ENCODE results near the gene MAGEA6. TPM values are rescaled to one million over a fixed set of nuclear protein-coding genes. Genes with fewer than 3 reads are reported as not detected.
A peak's percentile ranks its signal among the peaks of the same experiment; 100 is the strongest.
"Not testable (repeated sequence)": the region's sequence is repeated elsewhere in the genome, so short reads cannot be mapped to it uniquely, and the experiment has no call there.

MAGEA6 gene, protein sequence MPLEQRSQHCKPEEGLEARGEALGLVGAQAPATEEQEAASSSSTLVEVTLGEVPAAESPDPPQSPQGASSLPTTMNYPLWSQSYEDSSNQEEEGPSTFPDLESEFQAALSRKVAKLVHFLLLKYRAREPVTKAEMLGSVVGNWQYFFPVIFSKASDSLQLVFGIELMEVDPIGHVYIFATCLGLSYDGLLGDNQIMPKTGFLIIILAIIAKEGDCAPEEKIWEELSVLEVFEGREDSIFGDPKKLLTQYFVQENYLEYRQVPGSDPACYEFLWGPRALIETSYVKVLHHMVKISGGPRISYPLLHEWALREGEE
- not detected in 2 replicates for total RNA-seq

GRCh38 chrX:152769549-152770289, at the start of gene MAGEA6:
Gene MAGEA6 (minus strand): TSS chrX:152769689. CDS start chrX:152767650, 2,039 bp downstream.
- H3K27ac Mint-ChIP-seq; H3K27me3 Mint-ChIP-seq (ENCODE audit: insufficient read depth); intact Hi-C loops (cut with micrococcal nuclease); H3K36me3 Mint-ChIP-seq (ENCODE audit: low read depth); H3K9me3 Mint-ChIP-seq; H3K4me1 Mint-ChIP-seq (ENCODE audit: low read depth); H3K4me3 Mint-ChIP-seq; DNase-seq (ENCODE audit: low spot score): not testable (repeated sequence)

GRCh38 chrX:152819266-152819665, 49.8 kb upstream of the MAGEA6 start:
- intact Hi-C loops (cut with micrococcal nuclease): loop anchor here (5.0 kb wide), 1 partner anchor 1067 kb away; no protein-coding TSS in a partner anchor
- H3K27me3 Mint-ChIP-seq (ENCODE audit: insufficient read depth): no peaks in the 10 kb centered on the region
- H3K4me1 Mint-ChIP-seq (ENCODE audit: low read depth): peaks cover 3% of the 10 kb centered on the region
- no peaks in the 10 kb centered on the region for H3K9me3 Mint-ChIP-seq
- DNase-seq (ENCODE audit: low spot score): no peak
- H3K27ac Mint-ChIP-seq: no peak overlapping the region
- H3K36me3 Mint-ChIP-seq (ENCODE audit: low read depth): no peaks in the 10 kb centered on the region
- no peak overlapping the region for H3K4me3 Mint-ChIP-seq

GRCh38 chrX:152818356-152818755, 48.9 kb upstream of the MAGEA6 start:
- Mint-ChIP-seq H3K4me1 (ENCODE audit: low read depth) (peaks cover 11% of the 10 kb centered on the region), H3K27ac (no peak overlapping the region), H3K36me3 (ENCODE audit: low read depth) (no peaks in the 10 kb centered on the region), H3K27me3 (ENCODE audit: insufficient read depth) (no peaks in the 10 kb centered on the region), H3K4me3 (no peak overlapping the region), H3K9me3 (no peaks in the 10 kb centered on the region)
- intact Hi-C loops (cut with micrococcal nuclease): loop anchor here (5.0 kb wide), 1 partner anchor 1066 kb away; no protein-coding TSS in a partner anchor
- no peak for DNase-seq (ENCODE audit: low spot score)

DNA sequence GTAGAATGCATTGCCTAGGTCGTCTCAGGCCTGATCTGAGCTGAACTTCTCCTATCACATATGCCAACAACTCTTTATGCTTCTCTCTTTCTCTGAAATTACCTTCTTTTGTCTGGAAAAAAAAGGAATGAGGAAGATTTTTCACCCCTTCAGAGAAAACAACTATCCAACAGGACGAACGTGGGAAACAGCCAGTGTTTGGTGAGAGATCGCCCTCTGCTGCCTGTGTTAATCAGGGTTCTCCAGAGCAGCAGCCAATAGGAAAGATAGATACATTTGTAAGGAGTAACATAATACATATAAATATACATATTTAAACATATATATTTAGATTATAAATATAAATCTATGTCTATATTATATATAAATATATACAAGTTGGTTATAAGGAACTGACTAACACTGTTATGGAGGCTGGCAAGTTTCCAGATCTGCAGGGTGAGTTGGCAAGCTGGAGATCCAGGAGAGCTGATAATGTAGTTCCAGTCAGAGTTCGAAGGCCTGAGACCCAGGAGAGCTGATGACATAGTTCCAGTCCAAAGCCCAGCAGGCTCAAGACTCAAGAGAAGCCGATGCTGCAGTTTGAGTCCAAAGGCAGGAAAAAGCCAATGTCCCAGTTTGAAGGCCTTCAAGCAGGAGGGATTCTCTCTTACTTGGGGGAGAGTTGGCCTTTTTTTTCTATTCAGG, 47.7 kb upstream of the MAGEA6 start:
- no peaks in the 10 kb centered on the region for H3K36me3 Mint-ChIP-seq (ENCODE audit: low read depth)
- H3K27me3 Mint-ChIP-seq (ENCODE audit: insufficient read depth): no peaks in the 10 kb centered on the region
- H3K4me1 Mint-ChIP-seq (ENCODE audit: low read depth): peaks cover 11% of the 10 kb centered on the region
- H3K27ac Mint-ChIP-seq: no peak overlapping the region
- no peak overlapping the region for H3K4me3 Mint-ChIP-seq
- intact Hi-C loops (cut with micrococcal nuclease): loop anchor here (5.0 kb wide), 1 partner anchor 1065 kb away; no protein-coding TSS in a partner anchor
- H3K9me3 Mint-ChIP-seq: no peaks in the 10 kb centered on the region
- DNase-seq (ENCODE audit: low spot score): no peak

GRCh38 chrX:152814048-152814447, 44.6 kb upstream of the MAGEA6 start:
- H3K4me1 Mint-ChIP-seq (ENCODE audit: low read depth): peaks cover 11% of the 10 kb centered on the region
- no peaks in the 10 kb centered on the region for H3K27me3 Mint-ChIP-seq (ENCODE audit: insufficient read depth)
- intact Hi-C loops (cut with micrococcal nuclease): no loop called here
- H3K36me3 Mint-ChIP-seq (ENCODE audit: low read depth): no peaks in the 10 kb centered on the region
- no peaks in the 10 kb centered on the region for H3K9me3 Mint-ChIP-seq
- H3K4me3 Mint-ChIP-seq: no peak overlapping the region
- H3K27ac Mint-ChIP-seq: no peak overlapping the region
- DNase-seq (ENCODE audit: low spot score): no peak

DNA sequence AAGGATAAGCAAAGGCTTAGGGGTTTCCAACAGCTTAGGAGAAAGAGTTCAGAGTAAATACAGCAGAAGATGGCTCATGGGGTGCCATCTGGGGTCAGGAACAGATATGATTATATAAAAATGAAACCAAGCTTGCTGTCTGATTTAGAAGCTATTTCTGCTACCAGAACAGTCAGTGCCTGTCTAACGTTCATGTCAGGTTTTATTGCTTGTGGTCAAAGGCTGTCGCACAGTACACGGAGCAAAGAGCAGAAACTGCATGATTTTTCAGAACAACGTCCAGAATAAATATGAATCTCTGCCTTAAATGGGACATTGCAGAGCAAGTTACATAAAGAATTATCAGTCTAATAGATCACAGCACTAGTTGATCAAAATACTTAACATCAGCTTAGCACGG, 43.7 kb upstream of the MAGEA6 start:
- no peak for DNase-seq (ENCODE audit: low spot score)
- no peak overlapping the region for H3K27ac Mint-ChIP-seq
- peaks cover 11% of the 10 kb centered on the region for H3K4me1 Mint-ChIP-seq (ENCODE audit: low read depth)
- no peaks in the 10 kb centered on the region for H3K36me3 Mint-ChIP-seq (ENCODE audit: low read depth)
- no peaks in the 10 kb centered on the region for H3K27me3 Mint-ChIP-seq (ENCODE audit: insufficient read depth)
- intact Hi-C loops (cut with micrococcal nuclease): no loop called here
- H3K4me3 Mint-ChIP-seq: no peak overlapping the region
- no peaks in the 10 kb centered on the region for H3K9me3 Mint-ChIP-seq

DNA sequence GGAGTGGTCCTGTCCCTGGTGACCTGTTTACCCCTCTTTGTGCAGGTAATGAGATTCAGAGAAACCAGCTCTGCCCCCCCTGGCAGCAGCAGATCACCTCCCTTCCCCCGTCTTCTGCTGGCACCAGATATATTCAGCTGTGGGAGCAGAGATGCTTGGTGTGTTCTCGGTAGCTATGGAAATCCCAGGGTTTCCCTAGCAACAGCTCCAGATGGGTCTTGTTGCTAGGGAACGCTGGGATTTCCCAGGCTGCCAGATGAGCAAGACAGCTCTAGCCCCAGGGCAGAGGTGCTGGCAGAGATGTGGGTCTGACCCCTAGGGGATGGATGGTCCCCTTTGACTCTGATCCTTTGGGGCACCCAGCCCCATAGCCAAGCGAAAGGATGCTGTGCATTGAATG, 40.9 kb upstream of the MAGEA6 start:
- Mint-ChIP-seq H3K9me3 (no peaks in the 10 kb centered on the region), H3K4me1 (ENCODE audit: low read depth) (peaks cover 18% of the 10 kb centered on the region), H3K36me3 (ENCODE audit: low read depth) (no peaks in the 10 kb centered on the region), H3K4me3 (no peak overlapping the region), H3K27me3 (ENCODE audit: insufficient read depth) (no peaks in the 10 kb centered on the region), H3K27ac (no peak overlapping the region)
- DNase-seq (ENCODE audit: low spot score): no peak
- intact Hi-C loops (cut with micrococcal nuclease): no loop called here

- intact Hi-C loops (cut with micrococcal nuclease): no loop called here
- Mint-ChIP-seq H3K36me3 (ENCODE audit: low read depth) (no peaks in the 10 kb centered on the region), H3K4me1 (ENCODE audit: low read depth) (peaks cover 8% of the 10 kb centered on the region), H3K27me3 (ENCODE audit: insufficient read depth) (peaks cover 5% of the 10 kb centered on the region), H3K4me3 (no peak overlapping the region), H3K27ac (peak overlapping the region; percentile 9), H3K9me3 (no peaks in the 10 kb centered on the region)
- DNase-seq (ENCODE audit: low spot score): no peak
Measured at GRCh38 chrX:152806035-152806434, 36.5 kb upstream of the MAGEA6 start.

GRCh38 chrX:152798945-152799344, 29.5 kb upstream of the MAGEA6 start:
- Mint-ChIP-seq H3K36me3 (ENCODE audit: low read depth) (no peaks in the 10 kb centered on the region), H3K27me3 (ENCODE audit: insufficient read depth) (peaks cover 5% of the 10 kb centered on the region), H3K4me3 (no peak overlapping the region), H3K27ac (no peak overlapping the region), H3K4me1 (ENCODE audit: low read depth) (no peaks in the 10 kb centered on the region), H3K9me3 (no peaks in the 10 kb centered on the region)
- intact Hi-C loops (cut with micrococcal nuclease): no loop called here
- no peak for DNase-seq (ENCODE audit: low spot score)

DNA sequence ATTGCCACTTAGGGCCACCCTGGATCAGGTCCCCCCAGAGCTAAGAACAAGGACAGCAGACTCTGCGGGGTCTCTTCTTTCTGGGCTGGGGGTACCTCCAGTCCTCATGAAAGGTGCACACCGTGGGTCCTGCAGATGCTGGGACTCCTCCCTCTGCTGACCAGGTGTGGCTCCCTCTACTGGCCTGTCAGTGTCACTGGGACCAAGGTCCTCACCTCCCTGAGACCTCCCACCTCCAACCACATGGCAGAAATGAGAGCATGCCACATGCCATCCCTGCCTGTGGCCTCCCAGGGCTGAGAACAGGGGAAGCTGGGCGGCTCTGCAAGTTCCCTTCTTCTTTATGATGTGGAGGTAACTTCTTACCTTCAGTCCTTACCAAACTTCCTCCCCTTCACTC, 17.6 kb upstream of the MAGEA6 start:
- H3K27me3 Mint-ChIP-seq (ENCODE audit: insufficient read depth); DNase-seq (ENCODE audit: low spot score); intact Hi-C loops (cut with micrococcal nuclease); H3K4me1 Mint-ChIP-seq (ENCODE audit: low read depth); H3K36me3 Mint-ChIP-seq (ENCODE audit: low read depth); H3K27ac Mint-ChIP-seq; H3K4me3 Mint-ChIP-seq; H3K9me3 Mint-ChIP-seq: not testable (repeated sequence)

- intact Hi-C loops (cut with micrococcal nuclease); H3K27me3 Mint-ChIP-seq (ENCODE audit: insufficient read depth); H3K27ac Mint-ChIP-seq; H3K4me3 Mint-ChIP-seq; H3K4me1 Mint-ChIP-seq (ENCODE audit: low read depth); DNase-seq (ENCODE audit: low spot score); H3K9me3 Mint-ChIP-seq; H3K36me3 Mint-ChIP-seq (ENCODE audit: low read depth): not testable (repeated sequence)
Measured at GRCh38 chrX:152766562-152766961, 2.9 kb downstream of the MAGEA6 start.

DNA sequence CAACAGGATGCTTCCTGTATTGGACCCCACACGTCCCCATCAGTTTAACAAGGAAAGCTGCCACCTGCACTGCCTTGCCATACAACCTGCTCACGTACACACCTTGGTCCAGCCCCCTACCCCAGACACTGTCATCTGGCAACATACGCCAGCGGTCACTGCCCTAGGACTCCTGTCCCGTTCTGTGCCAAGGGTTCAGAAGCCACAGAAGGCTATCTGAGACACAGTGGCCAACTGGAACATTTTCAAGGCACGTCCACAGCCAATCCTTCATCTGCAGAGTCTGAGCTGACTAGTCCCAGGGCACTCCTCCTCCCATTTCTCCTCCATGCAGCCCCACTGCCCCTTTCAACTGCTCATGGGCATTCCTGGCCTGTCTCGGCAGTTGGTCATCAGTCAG, 7.9 kb downstream of the MAGEA6 start:
- H3K9me3 Mint-ChIP-seq; H3K36me3 Mint-ChIP-seq (ENCODE audit: low read depth); H3K27ac Mint-ChIP-seq; H3K4me1 Mint-ChIP-seq (ENCODE audit: low read depth); H3K27me3 Mint-ChIP-seq (ENCODE audit: insufficient read depth); H3K4me3 Mint-ChIP-seq; intact Hi-C loops (cut with micrococcal nuclease); DNase-seq (ENCODE audit: low spot score): not testable (repeated sequence)

- H3K9me3 Mint-ChIP-seq; H3K36me3 Mint-ChIP-seq (ENCODE audit: low read depth); H3K27me3 Mint-ChIP-seq (ENCODE audit: insufficient read depth); H3K27ac Mint-ChIP-seq; H3K4me1 Mint-ChIP-seq (ENCODE audit: low read depth); intact Hi-C loops (cut with micrococcal nuclease); H3K4me3 Mint-ChIP-seq; DNase-seq (ENCODE audit: low spot score): not testable (repeated sequence)
Measured at GRCh38 chrX:152759544-152759943, 9.9 kb downstream of the MAGEA6 start.

Data from activated T-helper 1 cell treated with anti-CD3 and anti-CD28 coated beads, Interleukin-12 subunit alpha, Interleukin-12 subunit beta, Interleukin-2, Interleukin-4 antibody, amounts not matched to agents 30 ng/mL and 10 ng/mL and 1 ng/mL, durations not matched to agents 14 hours and 24 hours and 36 hours (primary cell).